Gastroesophageal sphincter (tissue), 3 donors: ENCODE results near the gene TOMM40.

Source experiments
- CTCF ChIP-seq, 4 experiments: fragments of 200-600 bp in 2 of 4; fragments of 450-650 bp in 2 of 4; sonication (generic) in 1 of 4; IDR thresholded peaks; one replicate each; pipeline ENCODE4 v1.5.1; 2017 to 2019; ENCODE audit warnings: antibody characterized with exemption in 4 of 4, mild to moderate bottlenecking in 2 of 4, moderate library complexity in 2 of 4
- EP300 ChIP-seq: sonication (generic); formaldehyde crosslinking; IDR thresholded peaks from one replicate; pipeline ENCODE4 v1.6.1; 2017; ENCODE audit warnings: antibody characterized with exemption, mild to moderate bottlenecking
- POLR2A ChIP-seq, 2 donors: fragments of 450-650 bp; IDR thresholded peaks; one replicate each; pipeline ENCODE4 v1.6.1; 2017; ENCODE audit warnings: antibody characterized with exemption in 2 of 2, mild to moderate bottlenecking in 2 of 2, moderate library complexity in 1 of 2
- POLR2AphosphoS5 ChIP-seq: sonication (generic); formaldehyde crosslinking; IDR thresholded peaks from one replicate; pipeline ENCODE4 v1.6.1; 2017; ENCODE audit warnings: antibody characterized with exemption

GRCh38 chr19:44869733-44870470, 21.2 kb upstream of the TOMM40 start:
- no peak for TF ChIP-seq POLR2A (IDR thresholded peaks at IDR 0.05)
- no peak for TF ChIP-seq CTCF (IDR thresholded peaks at IDR 0.05)
- no peak for TF ChIP-seq POLR2AphosphoS5
- no peak for TF ChIP-seq EP300
